ENCODE data around the gene PDCD10.

PDCD10 gene

DNA sequence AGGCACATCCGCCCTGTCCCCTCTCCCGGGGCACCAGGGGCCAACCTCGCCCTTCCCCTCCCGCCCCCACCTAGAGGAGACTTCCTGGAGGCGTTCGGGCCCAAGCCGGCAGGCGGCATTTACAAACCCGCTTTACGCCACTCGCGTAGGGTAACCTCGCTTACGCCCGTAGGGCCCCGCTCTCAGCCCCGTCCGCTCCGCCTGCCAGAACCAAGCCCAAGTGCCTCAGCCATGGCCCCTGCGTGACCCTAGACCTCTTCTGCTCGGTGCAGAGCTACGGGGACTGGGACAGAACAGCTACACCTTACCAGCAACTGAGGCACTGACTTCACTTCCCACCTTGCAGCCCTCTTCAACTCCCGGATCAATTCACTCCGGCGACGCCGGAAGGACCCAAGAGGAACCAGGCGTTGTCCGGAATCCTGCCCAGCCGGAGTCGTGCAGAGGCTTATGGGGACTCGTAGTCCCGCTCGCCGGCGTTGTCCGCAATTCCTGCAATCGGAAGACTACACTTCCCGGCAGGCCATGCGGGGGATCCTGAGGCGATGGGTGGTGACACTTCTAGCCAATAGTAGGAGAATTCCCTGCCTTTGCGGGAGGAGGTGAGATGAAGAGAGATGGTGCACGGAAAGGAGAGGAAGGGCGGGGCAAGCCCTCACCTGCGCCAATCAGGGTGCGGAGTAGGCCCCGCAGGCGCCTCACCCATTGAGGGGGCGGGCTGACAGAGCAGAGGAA is at the start of gene PDCD10 (continued):
- TF ChIP-seq ZNF398 (tag by site-specific recombination; IDR thresholded peaks at IDR 0.05) (peak; percentile 62), ZNF341 (tag by site-specific recombination; IDR thresholded peaks at IDR 0.05; ENCODE audit: low read depth) (peak; percentile 59), ZNF600 (tag by site-specific recombination; IDR thresholded peaks at IDR 0.05) (peak; percentile 93), ZNF555 (tag by site-specific recombination; conservative IDR thresholded peaks at IDR 0.05) (no peak), ZNF121 (tag by site-specific recombination; IDR thresholded peaks at IDR 0.05) (no peak), ZNF704 (tag by site-specific recombination; IDR thresholded peaks at IDR 0.05) (no peak), ZNF654 (tag by site-specific recombination; IDR thresholded peaks at IDR 0.05; ENCODE audit: low read depth) (no peak), ZNF302 (tag by site-specific recombination; IDR thresholded peaks at IDR 0.05; ENCODE audit: low read depth) (no peak), KLF17 (tag by site-specific recombination; IDR thresholded peaks at IDR 0.05) (peak; percentile 73; the same call in 1 of the 2 replicates), ZNF112 (tag by site-specific recombination; IDR thresholded peaks at IDR 0.05) (no peak), PRDM6 (tag by site-specific recombination; IDR thresholded peaks at IDR 0.05) (no peak), KLF7 (tag by site-specific recombination; IDR thresholded peaks at IDR 0.05; ENCODE audit: borderline replicate concordance) (peak; percentile 52; the same call in 1 of the 2 replicates), MYNN (tag by site-specific recombination; IDR thresholded peaks at IDR 0.05; ENCODE audit: borderline replicate concordance) (no peak), ZNF768 (tag by site-specific recombination; IDR thresholded peaks at IDR 0.05) (no peak), ZNF76 (tag by site-specific recombination; IDR thresholded peaks at IDR 0.05; ENCODE audit: borderline replicate concordance, low read depth) (peak; percentile 95), ZNF19 (tag by site-specific recombination; IDR thresholded peaks at IDR 0.05; ENCODE audit: low read depth) (no peak), ZNF830 (tag by site-specific recombination; IDR thresholded peaks at IDR 0.05; ENCODE audit: low read depth) (no peak), ZNF791 (tag by site-specific recombination; IDR thresholded peaks at IDR 0.05) (no peak), ZNF211 (tag by site-specific recombination; IDR thresholded peaks at IDR 0.05; ENCODE audit: low read depth) (no peak), FEZF1 (tag by site-specific recombination; IDR thresholded peaks at IDR 0.05) (no peak), TSHZ1 (tag by site-specific recombination; IDR thresholded peaks at IDR 0.05; ENCODE audit: borderline replicate concordance) (no peak), ZBTB20 (tag by site-specific recombination; IDR thresholded peaks at IDR 0.05) (peak; percentile 80), ZNF585B (tag by site-specific recombination; IDR thresholded peaks at IDR 0.05) (no peak), ZNF610 (tag by site-specific recombination; IDR thresholded peaks at IDR 0.05; ENCODE audit: borderline replicate concordance) (0 out of 2 replicates have a peak, but pooled peaks have one; percentile 39)
- TF ChIP-seq, protein P1, sequence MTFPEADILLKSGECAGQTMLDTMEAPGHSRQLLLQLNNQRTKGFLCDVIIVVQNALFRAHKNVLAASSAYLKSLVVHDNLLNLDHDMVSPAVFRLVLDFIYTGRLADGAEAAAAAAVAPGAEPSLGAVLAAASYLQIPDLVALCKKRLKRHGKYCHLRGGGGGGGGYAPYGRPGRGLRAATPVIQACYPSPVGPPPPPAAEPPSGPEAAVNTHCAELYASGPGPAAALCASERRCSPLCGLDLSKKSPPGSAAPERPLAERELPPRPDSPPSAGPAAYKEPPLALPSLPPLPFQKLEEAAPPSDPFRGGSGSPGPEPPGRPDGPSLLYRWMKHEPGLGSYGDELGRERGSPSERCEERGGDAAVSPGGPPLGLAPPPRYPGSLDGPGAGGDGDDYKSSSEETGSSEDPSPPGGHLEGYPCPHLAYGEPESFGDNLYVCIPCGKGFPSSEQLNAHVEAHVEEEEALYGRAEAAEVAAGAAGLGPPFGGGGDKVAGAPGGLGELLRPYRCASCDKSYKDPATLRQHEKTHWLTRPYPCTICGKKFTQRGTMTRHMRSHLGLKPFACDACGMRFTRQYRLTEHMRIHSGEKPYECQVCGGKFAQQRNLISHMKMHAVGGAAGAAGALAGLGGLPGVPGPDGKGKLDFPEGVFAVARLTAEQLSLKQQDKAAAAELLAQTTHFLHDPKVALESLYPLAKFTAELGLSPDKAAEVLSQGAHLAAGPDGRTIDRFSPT (tag by site-specific recombination; IDR thresholded peaks at IDR 0.05) = peak; percentile 71
- TF ChIP-seq, protein P2, sequence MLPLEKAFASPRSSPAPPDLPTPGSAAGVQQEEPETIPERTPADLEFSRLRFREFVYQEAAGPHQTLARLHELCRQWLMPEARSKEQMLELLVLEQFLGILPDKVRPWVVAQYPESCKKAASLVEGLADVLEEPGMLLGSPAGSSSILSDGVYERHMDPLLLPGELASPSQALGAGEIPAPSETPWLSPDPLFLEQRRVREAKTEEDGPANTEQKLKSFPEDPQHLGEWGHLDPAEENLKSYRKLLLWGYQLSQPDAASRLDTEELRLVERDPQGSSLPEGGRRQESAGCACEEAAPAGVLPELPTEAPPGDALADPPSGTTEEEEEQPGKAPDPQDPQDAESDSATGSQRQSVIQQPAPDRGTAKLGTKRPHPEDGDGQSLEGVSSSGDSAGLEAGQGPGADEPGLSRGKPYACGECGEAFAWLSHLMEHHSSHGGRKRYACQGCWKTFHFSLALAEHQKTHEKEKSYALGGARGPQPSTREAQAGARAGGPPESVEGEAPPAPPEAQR (tag by site-specific recombination; IDR thresholded peaks at IDR 0.05) = no peak
